H9 (cell line): ENCODE data around the gene OR6B1. TPM values are rescaled to one million over a fixed set of nuclear protein-coding genes. Genes with fewer than 3 reads are reported as not detected.

ENCODE experiments used
- DNase-seq: peaks from one replicate; pipeline ENCODE4 v3.0.0-alpha.2; 2017
- H2AFZ ChIP-seq: one replicate; pipeline ENCODE4 v1.6.1; 2013; ENCODE audit warnings: mild to moderate bottlenecking, low read length, control low read depth, moderate library complexity
- H2AK5ac ChIP-seq: 2 replicates; pipeline ENCODE4 v1.6.1; 2013; ENCODE audit warnings: low read length, control low read depth, mixed read lengths; ENCODE audit not compliant: insufficient read length
- H2BK120ac ChIP-seq: one replicate; pipeline ENCODE4 v1.6.1; 2013; ENCODE audit warnings: low read depth, mild to moderate bottlenecking, low read length, control low read depth, inconsistent platforms; ENCODE audit not compliant: poor library complexity, severe bottlenecking
- H2BK12ac ChIP-seq: 2 replicates; pipeline ENCODE4 v1.6.1; 2013; ENCODE audit warnings: low read length, control low read depth, mixed read lengths, low read depth; ENCODE audit not compliant: insufficient read length
- H2BK15ac ChIP-seq: 2 replicates; pipeline ENCODE4 v1.6.1; 2013; ENCODE audit warnings: low read depth, low read length, control low read depth
- H2BK20ac ChIP-seq: one replicate; pipeline ENCODE4 v1.6.1; 2013; ENCODE audit warnings: low read depth, mild to moderate bottlenecking, low read length, control low read depth, inconsistent platforms; ENCODE audit not compliant: poor library complexity, severe bottlenecking
- H2BK5ac ChIP-seq: 2 replicates; pipeline ENCODE4 v1.6.1; 2013; ENCODE audit warnings: low read length, control low read depth, mixed read lengths; ENCODE audit not compliant: insufficient read length
- H3K14ac ChIP-seq: 2 replicates; pipeline ENCODE4 v1.6.1; 2013; ENCODE audit warnings: low read length, control low read depth; ENCODE audit not compliant: insufficient read depth
- H3K18ac ChIP-seq: 2 replicates; pipeline ENCODE4 v1.6.1; 2013; ENCODE audit warnings: low read depth, mild to moderate bottlenecking, mixed read lengths, low read length, control low read depth; ENCODE audit not compliant: insufficient read length
- H3K23ac ChIP-seq: 2 replicates; pipeline ENCODE4 v1.6.1; 2013; ENCODE audit warnings: low read length, control low read depth, mixed read lengths, low read depth; ENCODE audit not compliant: insufficient read length
- H3K23me2 ChIP-seq: 2 replicates; pipeline ENCODE4 v1.6.1; 2013; ENCODE audit warnings: low read depth, mild to moderate bottlenecking, mixed read lengths, low read length, control low read depth; ENCODE audit not compliant: insufficient read length, poor library complexity, severe bottlenecking
- H3K27ac ChIP-seq: 2 replicates; pipeline ENCODE4 v1.5.1; 2013; ENCODE audit warnings: low read length, control low read depth, mixed read lengths, low read depth; ENCODE audit not compliant: insufficient read length
- H3K27me3 ChIP-seq: 2 replicates; pipeline ENCODE4 v1.6.1; 2013; ENCODE audit warnings: low read length, control low read depth, inconsistent platforms; ENCODE audit not compliant: insufficient read depth
- H3K4ac ChIP-seq: 2 replicates; pipeline ENCODE4 v1.6.1; 2013; ENCODE audit warnings: low read depth, mild to moderate bottlenecking, control low read depth, inconsistent platforms, low read length, moderate library complexity
- H3K4me1 ChIP-seq: 2 replicates; pipeline ENCODE4 v1.6.1; 2013; ENCODE audit warnings: low read length, control low read depth, inconsistent platforms; ENCODE audit not compliant: insufficient read depth
- H3K4me2 ChIP-seq: 2 replicates; pipeline ENCODE4 v1.6.1; 2013; ENCODE audit warnings: low read length, control low read depth, mixed read lengths; ENCODE audit not compliant: insufficient read length, insufficient read depth
- H3K56ac ChIP-seq: 2 replicates; pipeline ENCODE4 v1.6.1; 2013; ENCODE audit warnings: low read depth, mild to moderate bottlenecking, mixed read lengths, low read length, control low read depth; ENCODE audit not compliant: insufficient read length
- H3K79me1 ChIP-seq: 2 replicates; pipeline ENCODE4 v1.6.1; 2013; ENCODE audit warnings: low read depth, mild to moderate bottlenecking, moderate library complexity, low read length, control low read depth, inconsistent platforms; ENCODE audit not compliant: insufficient read depth, poor library complexity, severe bottlenecking
- H3K79me2 ChIP-seq: 2 replicates; pipeline ENCODE4 v1.6.1; 2013; ENCODE audit warnings: low read length, control low read depth, inconsistent platforms; ENCODE audit not compliant: insufficient read depth
- H3K9ac ChIP-seq: 2 replicates; pipeline ENCODE4 v1.6.1; 2013; ENCODE audit warnings: low read length, control low read depth, mixed read lengths; ENCODE audit not compliant: insufficient read length; ENCODE audit errors: extremely low read depth
- H3K9me3 ChIP-seq: one replicate; pipeline ENCODE4 v1.6.1; 2013; ENCODE audit warnings: low read depth, low read length, inconsistent platforms; ENCODE audit not compliant: control insufficient read depth
- H3T11ph ChIP-seq: one replicate; pipeline ENCODE4 v1.6.1; 2013; ENCODE audit warnings: mild to moderate bottlenecking, low read length, control low read depth, inconsistent platforms
- H4K20me1 ChIP-seq: one replicate; pipeline ENCODE4 v1.6.1; 2013; ENCODE audit not compliant: control insufficient read depth, insufficient read length, insufficient read depth
- H4K5ac ChIP-seq: 2 replicates; pipeline ENCODE4 v1.6.1; 2013; ENCODE audit warnings: low read depth, mild to moderate bottlenecking, mixed read lengths, low read length, control low read depth; ENCODE audit not compliant: insufficient read length
- H4K8ac ChIP-seq: replicated peaks from 2 replicates; pipeline ENCODE4 v1.6.1; 2013; ENCODE audit warnings: low read length, control low read depth, mixed read lengths, low read depth; ENCODE audit not compliant: insufficient read length
- H4K91ac ChIP-seq: 2 replicates; pipeline ENCODE4 v1.6.1; 2013; ENCODE audit warnings: low read depth, mild to moderate bottlenecking, moderate library complexity, mixed read lengths, low read length, control low read depth; ENCODE audit not compliant: insufficient read length
- H3K27ac Mint-ChIP-seq, 3 experiments: 2 replicates in 2 of 3; 3 replicates in 1 of 3; pipeline ENCODE4 v1.8.0; 2020 to 2021; ENCODE audit warnings: mixed read lengths in 3 of 3, mild to moderate bottlenecking in 1 of 3, moderate library complexity in 1 of 3
- H3K27me3 Mint-ChIP-seq: 2 replicates; pipeline ENCODE4 v1.8.0; 2021; ENCODE audit warnings: low read depth, mild to moderate bottlenecking, moderate library complexity, mixed read lengths
- H3K36me3 Mint-ChIP-seq, 3 experiments: 2 replicates in 2 of 3; 3 replicates in 1 of 3; pipeline ENCODE4 v1.8.0; 2020 to 2021; ENCODE audit warnings: low read depth in 3 of 3, mixed read lengths in 3 of 3; ENCODE audit not compliant: insufficient read depth in 1 of 3
- H3K4me1 Mint-ChIP-seq, 2 experiments: 2 replicates each; pipeline ENCODE4 v1.8.0; 2020; ENCODE audit warnings: mixed read lengths in 2 of 2
- H3K4me3 Mint-ChIP-seq, 2 experiments: 2 replicates in 1 of 2; 3 replicates in 1 of 2; pipeline ENCODE4 v1.8.0; 2020 to 2021; ENCODE audit warnings: mild to moderate bottlenecking in 2 of 2, mixed read lengths in 2 of 2, moderate library complexity in 1 of 2
- H3K9me3 Mint-ChIP-seq, 2 experiments: 2 replicates in 1 of 2; 3 replicates in 1 of 2; pipeline ENCODE4 v1.8.0; 2020; ENCODE audit warnings: mild to moderate bottlenecking in 2 of 2, mixed read lengths in 2 of 2, moderate library complexity in 1 of 2
- CTCF ChIP-seq: fragments of 200-600 bp; sonication (generic); conservative IDR thresholded peaks from 3 replicates; pipeline ENCODE4 v1.8.0; 2021; ENCODE audit warnings: antibody characterized with exemption, mild to moderate bottlenecking
- WGBS: extraction: QIAGEN DNeasy Blood & Tissue Kit; methylation state at CpG from one replicate; pipeline ENCODE4 v1.1.7; 2013; ENCODE audit warnings: missing lambda C conversion rate, low lambda C conversion rate, mixed read lengths; ENCODE audit not compliant: insufficient read length; ENCODE audit errors: extremely low coverage; 5-methylcytosine and 5-hydroxymethylcytosine counted together
- total RNA-seq: library from RNA; stranded (reverse); gene quantifications from 2 replicates; pipeline ENCODE4 v1.2.1, GENCODE V29; 2021

OR6B1 gene
- total RNA-seq, 1 experiment from 2014 or later: not detected

DNA sequence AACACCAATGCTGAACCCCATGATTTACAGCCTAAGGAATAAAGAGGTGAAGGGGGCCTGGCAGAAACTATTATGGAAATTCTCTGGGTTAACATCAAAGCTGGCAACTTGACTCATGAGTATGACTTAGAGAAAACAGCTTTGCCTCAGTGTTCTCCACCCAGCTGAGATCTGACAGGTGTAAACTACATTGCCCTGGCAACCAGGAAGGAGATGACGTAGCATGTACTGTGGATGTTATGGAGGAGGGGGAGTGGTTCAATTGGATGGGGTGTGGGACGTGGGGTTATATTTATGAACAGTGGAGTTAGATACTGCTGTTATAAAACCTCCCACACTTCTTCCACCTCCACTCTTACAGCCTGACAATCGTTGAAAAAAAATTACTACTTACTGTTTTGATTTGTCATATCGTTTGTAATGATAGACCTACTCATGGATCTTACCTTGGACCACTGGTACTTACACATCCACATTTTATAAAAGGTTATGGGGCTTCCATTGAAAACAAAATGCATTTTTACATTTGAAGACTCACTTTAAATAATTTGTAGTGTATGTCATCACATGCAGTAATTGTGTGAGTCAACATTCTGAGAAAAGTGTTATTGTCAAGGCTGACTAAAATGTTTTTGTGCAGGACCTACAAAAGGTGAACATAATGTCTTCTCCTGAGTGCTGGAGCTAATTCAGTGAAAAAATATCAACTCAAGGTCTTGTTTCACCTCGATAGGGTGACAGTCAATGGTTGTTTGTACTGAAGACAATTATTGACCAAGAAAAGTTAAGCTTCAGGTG, 39.1 kb upstream of the OR6B1 start:
- Histone ChIP-seq H2AFZ (no peak overlapping the region), H3K9ac (no peak overlapping the region), H3K27ac (no peak overlapping the region), H3K23ac (no peak overlapping the region), H4K8ac (no peak overlapping the region), H3K4me2 (no peak overlapping the region), H3K9me3 (no peaks in the 10 kb centered on the region), H3K18ac (no peak overlapping the region), H3K27me3 (no peaks in the 10 kb centered on the region), H3K79me2 (no peaks in the 10 kb centered on the region), H3K23me2 (no peaks in the 10 kb centered on the region), H3K4me1 (no peaks in the 10 kb centered on the region), H3K79me1 (no peaks in the 10 kb centered on the region), H3K56ac (no peak overlapping the region), H4K20me1 (no peaks in the 10 kb centered on the region), H2BK12ac (no peak overlapping the region), H3T11ph (no peak overlapping the region), H4K91ac (no peak overlapping the region), H2BK5ac (no peak overlapping the region), H3K14ac (no peak overlapping the region), H2BK15ac (no peak overlapping the region), H2BK120ac (no peak overlapping the region), H3K4ac (no peak overlapping the region), H2BK20ac (no peak overlapping the region), H2AK5ac (no peak overlapping the region), H4K5ac (no peak overlapping the region)
- no peaks in the 10 kb centered on the region; the same call in none of the 2 replicates for H3K27me3 Mint-ChIP-seq
- no peaks in the 10 kb centered on the region for H3K9me3 Mint-ChIP-seq
- no peak overlapping the region for H3K4me3 Mint-ChIP-seq
- H3K36me3 Mint-ChIP-seq: no peaks in the 10 kb centered on the region
- DNase-seq: no peak
- no CpG with 5 or more reads among the region's 5 CpGs for WGBS
- peaks cover 17 to 19% of the 10 kb centered on the region in 2 experiments for H3K4me1 Mint-ChIP-seq
- H3K27ac Mint-ChIP-seq: no peak overlapping the region; a peak in 1 of 7 replicates
- TF ChIP-seq CTCF: no peak
